B cell (primary cell): ENCODE measurements around the gene PIGW.

Experiments used
- EZH2 ChIP-seq: IDR thresholded peaks from 2 replicates; pipeline ENCODE4 v1.6.1; 2012; ENCODE audit warnings: borderline replicate concordance, low read depth, mild to moderate bottlenecking, moderate library complexity, low read length; ENCODE audit not compliant: insufficient read depth, poor library complexity, severe bottlenecking
- TF ChIP-seq, protein P1 (sequence below): fragments of 200-600 bp; IDR thresholded peaks from one replicate; pipeline ENCODE4 v1.8.0; 2022; ENCODE audit warnings: antibody characterized with exemption, mild to moderate bottlenecking

DNA sequence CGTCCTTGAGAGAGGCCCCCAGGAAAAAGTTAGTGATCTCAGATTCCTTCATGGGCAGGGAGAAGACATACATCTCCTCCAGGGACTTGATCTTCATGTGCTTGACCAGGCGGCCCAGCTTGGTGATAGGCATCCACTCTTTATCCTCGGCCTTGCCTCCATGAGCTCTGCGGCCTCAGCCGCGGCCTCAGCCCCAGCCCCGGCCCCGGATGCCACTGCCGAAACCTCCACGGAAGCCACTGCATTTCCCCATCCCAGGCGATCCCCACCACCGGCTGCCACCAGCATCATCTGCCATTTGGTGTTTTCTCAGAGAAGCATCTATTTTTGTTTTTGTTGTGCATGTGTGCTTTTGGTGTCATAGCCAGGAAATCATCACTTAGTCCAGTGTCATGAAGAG is 40.2 kb downstream of the PIGW start:
- TF ChIP-seq, protein P1, sequence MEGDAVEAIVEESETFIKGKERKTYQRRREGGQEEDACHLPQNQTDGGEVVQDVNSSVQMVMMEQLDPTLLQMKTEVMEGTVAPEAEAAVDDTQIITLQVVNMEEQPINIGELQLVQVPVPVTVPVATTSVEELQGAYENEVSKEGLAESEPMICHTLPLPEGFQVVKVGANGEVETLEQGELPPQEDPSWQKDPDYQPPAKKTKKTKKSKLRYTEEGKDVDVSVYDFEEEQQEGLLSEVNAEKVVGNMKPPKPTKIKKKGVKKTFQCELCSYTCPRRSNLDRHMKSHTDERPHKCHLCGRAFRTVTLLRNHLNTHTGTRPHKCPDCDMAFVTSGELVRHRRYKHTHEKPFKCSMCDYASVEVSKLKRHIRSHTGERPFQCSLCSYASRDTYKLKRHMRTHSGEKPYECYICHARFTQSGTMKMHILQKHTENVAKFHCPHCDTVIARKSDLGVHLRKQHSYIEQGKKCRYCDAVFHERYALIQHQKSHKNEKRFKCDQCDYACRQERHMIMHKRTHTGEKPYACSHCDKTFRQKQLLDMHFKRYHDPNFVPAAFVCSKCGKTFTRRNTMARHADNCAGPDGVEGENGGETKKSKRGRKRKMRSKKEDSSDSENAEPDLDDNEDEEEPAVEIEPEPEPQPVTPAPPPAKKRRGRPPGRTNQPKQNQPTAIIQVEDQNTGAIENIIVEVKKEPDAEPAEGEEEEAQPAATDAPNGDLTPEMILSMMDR, result no peak
- no peak for TF ChIP-seq EZH2
